ENCODE results near the gene GSTM2.

The GSTM2 gene

GRCh38 chr1:109716570-109717090 lies 48.8 kb downstream of the GSTM2 start:
- no CpG with 5 or more reads among the region's 3 CpGs for WGBS, 2 donors (ENCODE audit: extremely low coverage in 2 of 2, insufficient read length in 2 of 2, insufficient replicate concordance in 1 of 2)
- no peaks in the 10 kb centered on the region for H3K79me1 ChIP-seq (ENCODE audit: low read depth, low read length)

GRCh38 chr1:109717729-109718128 lies 49.9 kb downstream of the GSTM2 start:
- peak overlapping the region; percentile 26 for H3K9ac ChIP-seq (ENCODE audit: low read depth, low read length, poor library complexity)
- H3K23ac ChIP-seq (ENCODE audit: low read depth, low read length, poor library complexity) = no peak overlapping the region
- no peak overlapping the region for H3K4ac ChIP-seq (ENCODE audit: low read length)
- H3K14ac ChIP-seq (ENCODE audit: low read length) = no peak overlapping the region
- H3K4me3 ChIP-seq (ENCODE audit: low read length in 2 of 2) = no peak overlapping the region
- no peak overlapping the region for H2AFZ ChIP-seq (ENCODE audit: low read length)
- no peak overlapping the region for H2AK5ac ChIP-seq (ENCODE audit: low read depth, low read length)
- H3K9me3 ChIP-seq (replicated peaks in 1 of 2; ENCODE audit: control insufficient read depth in 2 of 2, insufficient read depth in 1 of 2, low read depth in 1 of 2, low read length in 2 of 2) = no peaks in the 10 kb centered on the region
- no peak overlapping the region for H3K4me2 ChIP-seq (ENCODE audit: insufficient read depth, low read length, poor library complexity, severe bottlenecking)
- no peak overlapping the region for H2BK12ac ChIP-seq (ENCODE audit: low read length)
- no CpG with 5 or more reads among the region's 5 CpGs for WGBS, 2 donors (ENCODE audit: extremely low coverage in 2 of 2, insufficient read length in 2 of 2, insufficient replicate concordance in 1 of 2)
- H3K79me1 ChIP-seq (ENCODE audit: low read depth, low read length) = no peaks in the 10 kb centered on the region
- peaks cover 0 to 20% (median 0%) of the 10 kb centered on the region in 3 experiments for H3K27me3 ChIP-seq (ENCODE audit: control insufficient read depth in 3 of 3, insufficient read depth in 3 of 3, low read depth in 1 of 3, low read length in 3 of 3)
- H2BK120ac ChIP-seq (ENCODE audit: low read depth, low read length) = no peak overlapping the region
- DNase-seq (ENCODE audit: low spot score) = no peak
- H4K91ac ChIP-seq (ENCODE audit: low read depth, low read length, poor library complexity) = no peak overlapping the region
- H3K27ac ChIP-seq (replicated peaks; ENCODE audit: low read length) = no peak overlapping the region
- no peak overlapping the region for H3K18ac ChIP-seq (ENCODE audit: low read length)
- H2BK5ac ChIP-seq (ENCODE audit: low read length) = no peak overlapping the region
- H4K8ac ChIP-seq (ENCODE audit: low read depth, low read length) = no peak overlapping the region
- no peaks in the 10 kb centered on the region for H3K4me1 ChIP-seq (ENCODE audit: control insufficient read depth in 2 of 2, insufficient read depth in 1 of 2, low read depth in 1 of 2, low read length in 2 of 2)
- H2BK15ac ChIP-seq (ENCODE audit: low read length) = no peak overlapping the region
- no peaks in the 10 kb centered on the region for H3K36me3 ChIP-seq (replicated peaks in 1 of 2; ENCODE audit: control insufficient read depth in 2 of 2, insufficient read depth in 2 of 2, low read length in 2 of 2)

More at GRCh38 chr1:109716570-109717090, 48.8 kb downstream of the GSTM2 start:
- Histone ChIP-seq H2BK15ac (ENCODE audit: low read length) (no peak overlapping the region), H3K9me3 (replicated peaks in 1 of 2; ENCODE audit: control insufficient read depth in 2 of 2, insufficient read depth in 1 of 2, low read depth in 1 of 2, low read length in 2 of 2) (no peaks in the 10 kb centered on the region), H3K4ac (ENCODE audit: low read length) (no peak overlapping the region), H3K4me2 (ENCODE audit: insufficient read depth, low read length, poor library complexity, severe bottlenecking) (no peak overlapping the region), H3K9ac (ENCODE audit: low read depth, low read length, poor library complexity) (no peak overlapping the region), H3K27ac (replicated peaks; ENCODE audit: low read length) (no peak overlapping the region), H4K8ac (ENCODE audit: low read depth, low read length) (no peak overlapping the region), H2AK5ac (ENCODE audit: low read depth, low read length) (no peak overlapping the region), H3K23ac (ENCODE audit: low read depth, low read length, poor library complexity) (no peak overlapping the region), H3K18ac (ENCODE audit: low read length) (no peak overlapping the region), H3K27me3 (ENCODE audit: control insufficient read depth in 3 of 3, insufficient read depth in 3 of 3, low read depth in 1 of 3, low read length in 3 of 3) (peaks cover 0 to 16% (median 0%) of the 10 kb centered on the region in 3 experiments), H2BK120ac (ENCODE audit: low read depth, low read length) (no peak overlapping the region), H3K4me1 (ENCODE audit: control insufficient read depth in 2 of 2, insufficient read depth in 1 of 2, low read depth in 1 of 2, low read length in 2 of 2) (no peaks in the 10 kb centered on the region), H2AFZ (ENCODE audit: low read length) (no peak overlapping the region), H3K36me3 (replicated peaks in 1 of 2; ENCODE audit: control insufficient read depth in 2 of 2, insufficient read depth in 2 of 2, low read length in 2 of 2) (no peaks in the 10 kb centered on the region), H2BK5ac (ENCODE audit: low read length) (no peak overlapping the region), H4K91ac (ENCODE audit: low read depth, low read length, poor library complexity) (no peak overlapping the region), H2BK12ac (ENCODE audit: low read length) (no peak overlapping the region), H3K4me3 (ENCODE audit: low read length in 2 of 2) (no peak overlapping the region), H3K14ac (ENCODE audit: low read length) (no peak overlapping the region)
- no peak for DNase-seq (ENCODE audit: low spot score)

GRCh38 chr1:109718495-109718894 lies 50.6 kb downstream of the GSTM2 start:
- no peak overlapping the region for H3K23ac ChIP-seq (ENCODE audit: low read depth, low read length, poor library complexity)
- H3K9me3 ChIP-seq (replicated peaks in 1 of 2; ENCODE audit: control insufficient read depth in 2 of 2, insufficient read depth in 1 of 2, low read depth in 1 of 2, low read length in 2 of 2) = no peaks in the 10 kb centered on the region
- H3K9ac ChIP-seq (ENCODE audit: low read depth, low read length, poor library complexity) = no peak overlapping the region
- H2BK15ac ChIP-seq (ENCODE audit: low read length) = no peak overlapping the region
- DNase-seq (ENCODE audit: low spot score) = no peak
- H2BK5ac ChIP-seq (ENCODE audit: low read length) = no peak overlapping the region
- H3K4me3 ChIP-seq (ENCODE audit: low read length in 2 of 2) = no peak overlapping the region
- no peak overlapping the region for H3K4me2 ChIP-seq (ENCODE audit: insufficient read depth, low read length, poor library complexity, severe bottlenecking)
- H3K27me3 ChIP-seq (ENCODE audit: control insufficient read depth in 3 of 3, insufficient read depth in 3 of 3, low read depth in 1 of 3, low read length in 3 of 3) = peaks cover 0 to 20% (median 0%) of the 10 kb centered on the region in 3 experiments
- no peak overlapping the region for H2AK5ac ChIP-seq (ENCODE audit: low read depth, low read length)
- H3K27ac ChIP-seq (replicated peaks; ENCODE audit: low read length) = no peak overlapping the region
- no peak overlapping the region for H3K18ac ChIP-seq (ENCODE audit: low read length)
- no CpG with 5 or more reads among the region's 2 CpGs for WGBS, 2 donors (ENCODE audit: extremely low coverage in 2 of 2, insufficient read length in 2 of 2, insufficient replicate concordance in 1 of 2)
- no peak overlapping the region for H3K4ac ChIP-seq (ENCODE audit: low read length)
- no peak overlapping the region for H4K8ac ChIP-seq (ENCODE audit: low read depth, low read length)
- no peak overlapping the region for H2BK12ac ChIP-seq (ENCODE audit: low read length)
- H4K91ac ChIP-seq (ENCODE audit: low read depth, low read length, poor library complexity) = no peak overlapping the region
- no peak overlapping the region for H2AFZ ChIP-seq (ENCODE audit: low read length)
- H3K14ac ChIP-seq (ENCODE audit: low read length) = no peak overlapping the region
- no peaks in the 10 kb centered on the region for H3K4me1 ChIP-seq (ENCODE audit: control insufficient read depth in 2 of 2, insufficient read depth in 1 of 2, low read depth in 1 of 2, low read length in 2 of 2)
- H3K36me3 ChIP-seq (replicated peaks in 1 of 2; ENCODE audit: control insufficient read depth in 2 of 2, insufficient read depth in 2 of 2, low read length in 2 of 2) = no peaks in the 10 kb centered on the region
- no peaks in the 10 kb centered on the region for H3K79me1 ChIP-seq (ENCODE audit: low read depth, low read length)
- H2BK120ac ChIP-seq (ENCODE audit: low read depth, low read length) = no peak overlapping the region

GRCh38 chr1:109719337-109719837 lies 51.5 kb downstream of the GSTM2 start:
- Histone ChIP-seq H3K36me3 (replicated peaks in 1 of 2; ENCODE audit: control insufficient read depth in 2 of 2, insufficient read depth in 2 of 2, low read length in 2 of 2) (no peaks in the 10 kb centered on the region), H2BK5ac (ENCODE audit: low read length) (no peak overlapping the region), H3K27ac (replicated peaks; ENCODE audit: low read length) (no peak overlapping the region), H3K14ac (ENCODE audit: low read length) (no peak overlapping the region), H3K79me1 (ENCODE audit: low read depth, low read length) (no peaks in the 10 kb centered on the region), H2BK120ac (ENCODE audit: low read depth, low read length) (no peak overlapping the region), H3K4me3 (ENCODE audit: low read length in 2 of 2) (no peak overlapping the region), H4K8ac (ENCODE audit: low read depth, low read length) (no peak overlapping the region), H3K4me2 (ENCODE audit: insufficient read depth, low read length, poor library complexity, severe bottlenecking) (no peak overlapping the region), H2AFZ (ENCODE audit: low read length) (no peak overlapping the region), H3K9me3 (replicated peaks in 1 of 2; ENCODE audit: control insufficient read depth in 2 of 2, insufficient read depth in 1 of 2, low read depth in 1 of 2, low read length in 2 of 2) (no peaks in the 10 kb centered on the region), H2BK15ac (ENCODE audit: low read length) (no peak overlapping the region), H3K27me3 (ENCODE audit: control insufficient read depth in 3 of 3, insufficient read depth in 3 of 3, low read depth in 1 of 3, low read length in 3 of 3) (peaks cover 0 to 19% (median 0%) of the 10 kb centered on the region in 3 experiments), H3K4me1 (ENCODE audit: control insufficient read depth in 2 of 2, insufficient read depth in 1 of 2, low read depth in 1 of 2, low read length in 2 of 2) (no peaks in the 10 kb centered on the region), H3K23ac (ENCODE audit: low read depth, low read length, poor library complexity) (no peak overlapping the region), H3K18ac (ENCODE audit: low read length) (no peak overlapping the region), H3K4ac (ENCODE audit: low read length) (no peak overlapping the region), H2BK12ac (ENCODE audit: low read length) (no peak overlapping the region), H3K9ac (ENCODE audit: low read depth, low read length, poor library complexity) (no peak overlapping the region), H2AK5ac (ENCODE audit: low read depth, low read length) (no peak overlapping the region), H4K91ac (ENCODE audit: low read depth, low read length, poor library complexity) (no peak overlapping the region)
- no peak for DNase-seq (ENCODE audit: low spot score)
- no CpG with 5 or more reads among the region's 5 CpGs for WGBS, 2 donors (ENCODE audit: extremely low coverage in 2 of 2, insufficient read length in 2 of 2, insufficient replicate concordance in 1 of 2)
